Endothelial cell of umbilical vein (primary cell): Measurements from ENCODE around the gene MYLK. TPM values are rescaled to one million over a fixed set of nuclear protein-coding genes. Genes with fewer than 3 reads are reported as not detected.

Source experiments
- BruUV-seq: library from RNA; stranded (reverse); fragments of 400-500 nt; replicated peaks from 2 replicates; lab custom pipeline; 2021; lab: Mats Ljungman, UMichigan
- CTCF ChIA-PET: fragments of 300-600, 350-600 bp; sonication (Branson Sonifier 250); formaldehyde crosslinking; loops from one replicate; lab custom pipeline; 2021; ENCODE audit warnings: antibody characterized with exemption, inconsistent platforms; lab: Charles Lee
- POLR2A ChIA-PET: fragments of 300-600, 350-600 bp; sonication (Branson Sonifier 250); formaldehyde crosslinking; loops from one replicate; lab custom pipeline; 2021; ENCODE audit warnings: antibody characterized with exemption, inconsistent platforms; lab: Charles Lee
- DNase-seq: peaks from one replicate; pipeline ENCODE4 v3.0.0-alpha.2; 2011; ENCODE audit warnings: low read depth, low spot score
- FAIRE-seq: peaks from 2 replicates; lab custom pipeline; 2011; peaks lifted over from hg19 to GRCh38; lab: Jason Lieb, UNC
- H2AFZ ChIP-seq: 2 replicates; pipeline ENCODE4 v1.6.0; 2012; ENCODE audit warnings: low read depth, low read length, control low read depth, inconsistent platforms
- H3K27ac ChIP-seq: 2 replicates; pipeline ENCODE4 v1.5.1; 2011; ENCODE audit warnings: low read depth, mild to moderate bottlenecking, control low read depth, low read length, moderate library complexity; ENCODE audit not compliant: insufficient read depth
- H3K27me3 ChIP-seq, 2 experiments: 2 replicates each; pipeline versions ENCODE4 v1.6.0 to v1.6.1; 2011; ENCODE audit warnings: low read length in 2 of 2, mixed read lengths in 1 of 2; ENCODE audit not compliant: control insufficient read depth in 2 of 2, insufficient read depth in 2 of 2
- H3K36me3 ChIP-seq, 2 experiments: 2 replicates in 1 of 2; 3 replicates in 1 of 2; pipeline ENCODE4 v1.5.1; 2011; ENCODE audit warnings: low read length in 2 of 2, mild to moderate bottlenecking in 1 of 2, moderate library complexity in 1 of 2; ENCODE audit not compliant: control insufficient read depth in 2 of 2, insufficient read depth in 2 of 2; ENCODE audit errors: extremely low read depth in 1 of 2
- H3K4me1 ChIP-seq: 3 replicates; pipeline ENCODE4 v1.5.1; 2011; ENCODE audit warnings: mild to moderate bottlenecking, low read length; ENCODE audit not compliant: control insufficient read depth, insufficient read depth; ENCODE audit errors: extremely low read depth
- H3K4me2 ChIP-seq: 2 replicates; pipeline ENCODE4 v1.6.1; 2011; ENCODE audit warnings: low read length, control low read depth, mixed read lengths; ENCODE audit not compliant: insufficient read depth
- H3K4me3 ChIP-seq, 3 experiments: fragments of 200-600 bp in 1 of 3; sonication (generic), shearing (Covaris generic) in 1 of 3; replicated peaks in 1 of 3; 2 replicates each; pipeline ENCODE4 v1.5.1; 2011 to 2016; ENCODE audit warnings: control low read depth in 3 of 3, low read length in 3 of 3, mild to moderate bottlenecking in 2 of 3, inconsistent platforms in 1 of 3, low read depth in 1 of 3, moderate library complexity in 1 of 3; ENCODE audit not compliant: insufficient read depth in 1 of 3
- H3K79me2 ChIP-seq: 2 replicates; pipeline ENCODE4 v1.6.0; 2012; ENCODE audit warnings: low read length, inconsistent platforms; ENCODE audit not compliant: control insufficient read depth, insufficient read depth
- H3K9ac ChIP-seq: replicated peaks from 2 replicates; pipeline ENCODE3; 2011; ENCODE audit warnings: low read length, control low read depth; ENCODE audit not compliant: insufficient read depth; ENCODE audit errors: extremely low read depth
- H3K9me1 ChIP-seq: replicated peaks from 3 replicates; pipeline ENCODE4 v1.6.0; 2011; ENCODE audit warnings: mild to moderate bottlenecking, low read length; ENCODE audit not compliant: control insufficient read depth, insufficient read depth; ENCODE audit errors: extremely low read depth
- H3K9me3 ChIP-seq: replicated peaks from 2 replicates; pipeline ENCODE4 v1.5.1; 2012; ENCODE audit warnings: low read length, inconsistent platforms; ENCODE audit not compliant: control insufficient read depth, insufficient read depth
- H4K20me1 ChIP-seq: replicated peaks from 2 replicates; pipeline ENCODE3; 2011; ENCODE audit warnings: mild to moderate bottlenecking, low read length; ENCODE audit not compliant: control insufficient read depth, insufficient read depth; ENCODE audit errors: extremely low read depth
- CTCF ChIP-seq, 2 donors: IDR thresholded peaks; 1 replicate in 1 of 2; 2 replicates in 1 of 2; pipeline ENCODE4 v1.5.1; 2011; ENCODE audit warnings: low read length in 2 of 2, mild to moderate bottlenecking in 2 of 2, moderate library complexity in 2 of 2, control low read depth in 1 of 2, inconsistent platforms in 1 of 2, low read depth in 1 of 2; ENCODE audit not compliant: insufficient read depth in 1 of 2; ENCODE audit errors: extremely low read depth in 1 of 2
- EZH2 ChIP-seq: IDR thresholded peaks from 2 replicates; pipeline ENCODE4 v1.6.1; 2012; ENCODE audit warnings: borderline replicate concordance, low read depth, mild to moderate bottlenecking, moderate library complexity, low read length, inconsistent platforms; ENCODE audit not compliant: severe bottlenecking
- FOS ChIP-seq: IDR thresholded peaks from 2 replicates; pipeline ENCODE4 v1.6.1; 2011; ENCODE audit warnings: mild to moderate bottlenecking, low read length, moderate library complexity, borderline replicate concordance; ENCODE audit not compliant: insufficient read depth
- GATA2 ChIP-seq: IDR thresholded peaks from 2 replicates; pipeline ENCODE4 v1.7.0; 2011; ENCODE audit warnings: low read depth, mild to moderate bottlenecking, moderate library complexity, mixed read lengths, low read length; ENCODE audit not compliant: insufficient read length, insufficient read depth
- JUN ChIP-seq: IDR thresholded peaks from 2 replicates; pipeline ENCODE4 v1.6.1; 2011; ENCODE audit warnings: borderline replicate concordance, low read depth; ENCODE audit not compliant: insufficient read length, insufficient read depth
- MAX ChIP-seq: IDR thresholded peaks from 2 replicates; pipeline ENCODE4 v1.6.1; 2011; ENCODE audit not compliant: insufficient read depth, insufficient read length
- MYC ChIP-seq: IDR thresholded peaks from one replicate; pipeline ENCODE4 v1.6.1; 2011; ENCODE audit warnings: mild to moderate bottlenecking, low read depth, low read length
- POLR2A ChIP-seq: IDR thresholded peaks from 2 replicates; pipeline ENCODE4 v1.6.1; 2012; ENCODE audit warnings: low read depth, mild to moderate bottlenecking, control low read depth, low read length
- POLR2AphosphoS5 ChIP-seq: IDR thresholded peaks from 2 replicates; pipeline ENCODE4 v1.6.1; 2012; ENCODE audit warnings: low read depth, mild to moderate bottlenecking, control low read depth, low read length, moderate library complexity; ENCODE audit not compliant: insufficient read depth
- dilution Hi-C: fragments of 300-500 bp; cut with MboI; formaldehyde crosslinking; loops from one replicate; pipeline ENCODE4 v1.15.0; 2019; ENCODE audit warnings: low sequenced_read_pairs; ENCODE audit not compliant: extremely low pct_ligation_motif_present
- intact Hi-C: fragments of 100-400 bp; cut with micrococcal nuclease; formaldehyde crosslinking; loops from one replicate; pipeline ENCODE4 v1.10.0; 2022
- polyA plus RNA-seq, 4 experiments: library from polyadenylated mRNA; depleted of rRNA in 3 of 4; stranded (reverse) in 3 of 4; unstranded in 1 of 4; fragments of >200 nt; gene quantifications; 2 replicates each; pipeline versions ENCODE4 v1.2.1 to v1.2.3, GENCODE V29; 2011 to 2012; ENCODE audit warnings: missing spikeins in 1 of 4
- total RNA-seq: library from RNA; stranded (reverse); gene quantifications from 2 replicates; pipeline ENCODE4 v1.2.3, GENCODE V29; 2021

Gene MYLK
- total and polyA plus RNA-seq, 2 donors (not counting 3 experiments of a cell fraction or from before 2014, with no cell fraction given): 10.0 to 22.2 TPM

- BruUV-seq: no TSS peak
These were observed 194.3 kb downstream of the MYLK start for GRCh38 chr3:123689831-123690230.

More at GRCh38 chr3:123689831-123690230, 194.3 kb downstream of the MYLK start:
- no peaks in the 10 kb centered on the region for H3K9me1 ChIP-seq
- intact Hi-C loops (loop anchor here (10.0 kb wide), 1 partner anchor 1205 kb away; no protein-coding TSS in a partner anchor), dilution Hi-C loops (no loop called here)
- peaks cover 53% of the 10 kb centered on the region for H3K4me1 ChIP-seq
- H3K9me3 ChIP-seq: no peaks in the 10 kb centered on the region
- no peaks in the 10 kb centered on the region for H3K36me3 ChIP-seq
- H3K4me3 ChIP-seq: no peak overlapping the region
- POLR2A ChIA-PET: no interaction called here
- H2AFZ ChIP-seq: no peak overlapping the region
- no peaks in the 10 kb centered on the region for H4K20me1 ChIP-seq
- no peak overlapping the region for H3K9ac ChIP-seq
- FAIRE-seq (no peak), DNase-seq (no peak)
- no peaks in the 10 kb centered on the region for H3K79me2 ChIP-seq
- no peak overlapping the region for H3K27ac ChIP-seq
- H3K27me3 ChIP-seq: no peaks in the 10 kb centered on the region
- TF ChIP-seq MYC: no peak
- no peak for TF ChIP-seq MAX
- TF ChIP-seq GATA2: no peak
- TF ChIP-seq FOS: no peak
- no peak for TF ChIP-seq POLR2AphosphoS5
- no peak for TF ChIP-seq CTCF (IDR thresholded peaks at IDR 0.05; ENCODE audit: extremely low read depth in 1 of 2, insufficient read depth in 1 of 2, low read depth in 1 of 2, low read length in 2 of 2)
- TF ChIP-seq POLR2A: no peak
- TF ChIP-seq EZH2: no peak
- TF ChIP-seq JUN: no peak
- no peak overlapping the region for H3K4me2 ChIP-seq
- CTCF ChIA-PET: interaction anchor here (1.0 to 2.2 kb wide), 2 partner anchors 34 to 37 kb away, joined by 3 to 6 read pairs; no protein-coding TSS in a partner anchor
